Endothelial cell (in vitro differentiated cells): ENCODE data around the gene NSMF. TPM values are rescaled to one million over a fixed set of nuclear protein-coding genes. Genes with fewer than 3 reads are reported as not detected.

Source experiments
- DNase-seq: peaks from one replicate; pipeline ENCODE4 v3.0.0; 2021; ENCODE audit warnings: low spot score
- H3K27ac Mint-ChIP-seq: one replicate; pipeline ENCODE4 v1.8.0; 2021; ENCODE audit warnings: mixed read lengths, inconsistent platforms; ENCODE audit not compliant: unreplicated experiment
- H3K27me3 Mint-ChIP-seq: one replicate; pipeline ENCODE4 v1.8.0; 2021; ENCODE audit warnings: mild to moderate bottlenecking, moderate library complexity, mixed read lengths, inconsistent platforms; ENCODE audit not compliant: unreplicated experiment
- H3K36me3 Mint-ChIP-seq: one replicate; pipeline ENCODE4 v1.8.0; 2021; ENCODE audit warnings: mild to moderate bottlenecking, low read depth, mixed read lengths, inconsistent platforms; ENCODE audit not compliant: unreplicated experiment
- H3K4me1 Mint-ChIP-seq: one replicate; pipeline ENCODE4 v1.8.0; 2021; ENCODE audit warnings: mild to moderate bottlenecking, mixed read lengths, inconsistent platforms; ENCODE audit not compliant: unreplicated experiment
- H3K4me3 Mint-ChIP-seq: one replicate; pipeline ENCODE4 v1.8.0; 2021; ENCODE audit warnings: mild to moderate bottlenecking, mixed read lengths, inconsistent platforms; ENCODE audit not compliant: unreplicated experiment
- H3K9me3 Mint-ChIP-seq: one replicate; pipeline ENCODE4 v1.8.0; 2021; ENCODE audit warnings: mixed read lengths, inconsistent platforms; ENCODE audit not compliant: unreplicated experiment
- total RNA-seq: library from RNA; stranded (reverse); fragmentation: NEBNext Ultra II Directional; extraction: Animal tissue kit (Norgen Biotek cat#: 25700); gene quantifications from one replicate; pipeline ENCODE4 v1.2.1, GENCODE V29; 2021; ENCODE audit not compliant: unreplicated experiment
- TF ChIP-seq, protein P1 (sequence below): fragments of 200-600 bp; sonication (generic); IDR thresholded peaks from one replicate; pipeline ENCODE4 v1.5.0; 2021; ENCODE audit warnings: antibody characterized with exemption; ENCODE audit not compliant: unreplicated experiment

NSMF gene
- total RNA-seq, 1 donor from 2014 or later, result 43.0 TPM

DNA sequence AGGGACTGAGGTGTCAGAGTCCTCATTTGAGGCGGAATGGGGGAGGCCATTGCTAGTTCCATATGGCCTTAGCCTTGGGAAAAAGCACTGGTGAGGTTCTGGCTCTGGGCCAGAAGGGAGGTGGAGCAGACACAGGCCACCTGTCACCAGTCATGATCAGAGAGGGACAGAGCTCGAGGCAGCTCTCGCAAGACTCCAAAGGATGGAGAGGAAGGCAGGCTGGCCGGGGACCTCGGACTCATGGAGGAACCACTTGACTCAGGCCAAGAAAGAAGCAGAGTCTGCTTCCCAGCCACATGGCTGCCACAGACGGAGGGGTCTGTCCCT lies 29.2 kb upstream of the NSMF start:
- Mint-ChIP-seq H3K27ac (no peak overlapping the region), H3K36me3 (peaks cover 5% of the 10 kb centered on the region), H3K9me3 (no peaks in the 10 kb centered on the region), H3K4me3 (no peak overlapping the region), H3K4me1 (no peaks in the 10 kb centered on the region), H3K27me3 (peaks cover 5% of the 10 kb centered on the region)
- DNase-seq, result no peak
- TF ChIP-seq, protein P1, sequence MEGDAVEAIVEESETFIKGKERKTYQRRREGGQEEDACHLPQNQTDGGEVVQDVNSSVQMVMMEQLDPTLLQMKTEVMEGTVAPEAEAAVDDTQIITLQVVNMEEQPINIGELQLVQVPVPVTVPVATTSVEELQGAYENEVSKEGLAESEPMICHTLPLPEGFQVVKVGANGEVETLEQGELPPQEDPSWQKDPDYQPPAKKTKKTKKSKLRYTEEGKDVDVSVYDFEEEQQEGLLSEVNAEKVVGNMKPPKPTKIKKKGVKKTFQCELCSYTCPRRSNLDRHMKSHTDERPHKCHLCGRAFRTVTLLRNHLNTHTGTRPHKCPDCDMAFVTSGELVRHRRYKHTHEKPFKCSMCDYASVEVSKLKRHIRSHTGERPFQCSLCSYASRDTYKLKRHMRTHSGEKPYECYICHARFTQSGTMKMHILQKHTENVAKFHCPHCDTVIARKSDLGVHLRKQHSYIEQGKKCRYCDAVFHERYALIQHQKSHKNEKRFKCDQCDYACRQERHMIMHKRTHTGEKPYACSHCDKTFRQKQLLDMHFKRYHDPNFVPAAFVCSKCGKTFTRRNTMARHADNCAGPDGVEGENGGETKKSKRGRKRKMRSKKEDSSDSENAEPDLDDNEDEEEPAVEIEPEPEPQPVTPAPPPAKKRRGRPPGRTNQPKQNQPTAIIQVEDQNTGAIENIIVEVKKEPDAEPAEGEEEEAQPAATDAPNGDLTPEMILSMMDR, result no peak

DNA sequence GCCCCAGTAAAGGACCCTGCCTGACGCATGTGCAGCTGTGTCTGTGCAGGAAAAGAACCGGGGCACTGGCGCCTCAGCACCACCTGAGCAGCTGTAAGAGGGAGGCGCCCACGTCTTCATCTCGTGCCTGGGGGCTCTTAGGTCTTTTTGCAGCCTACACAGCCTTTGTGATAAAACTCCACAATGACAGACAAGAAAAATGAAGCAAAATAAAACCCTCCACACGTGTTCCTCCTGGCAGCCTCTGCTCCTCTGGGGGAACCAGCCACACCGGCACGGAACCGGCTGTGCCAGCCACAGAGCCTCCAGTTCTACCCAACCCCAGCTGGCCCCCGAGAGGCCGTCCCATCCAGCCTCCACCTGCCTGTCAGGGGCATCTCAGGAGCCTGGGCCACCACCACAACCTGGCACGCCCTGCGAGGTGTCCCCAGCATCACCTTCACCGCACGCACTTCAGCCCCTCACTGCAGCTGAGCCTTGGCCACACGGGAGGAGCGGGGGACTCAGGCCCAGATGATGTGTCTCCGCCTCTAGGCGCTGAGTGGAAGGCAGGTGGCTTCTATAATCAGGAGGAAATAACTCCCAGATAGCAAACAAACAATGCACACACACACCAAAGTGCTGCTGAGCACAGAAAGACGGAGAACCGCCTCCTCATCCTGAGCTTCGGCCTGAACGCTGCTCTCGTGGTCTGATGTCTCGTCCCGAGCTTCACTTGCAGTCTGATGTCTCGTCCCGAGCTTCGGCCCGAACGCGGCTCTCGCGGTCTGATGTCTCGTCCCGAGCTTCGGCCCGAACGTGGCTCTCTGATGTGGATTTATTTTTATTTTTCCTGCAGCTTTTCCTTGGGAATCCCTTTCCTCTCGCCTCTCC lies 28.6 kb upstream of the NSMF start:
- Mint-ChIP-seq H3K9me3 (no peaks in the 10 kb centered on the region), H3K36me3 (peaks cover 5% of the 10 kb centered on the region), H3K4me1 (no peaks in the 10 kb centered on the region), H3K27ac (no peak overlapping the region), H3K27me3 (peaks cover 5% of the 10 kb centered on the region), H3K4me3 (no peak overlapping the region)
- TF ChIP-seq, protein P1, result no peak
- DNase-seq, result no peak

DNA sequence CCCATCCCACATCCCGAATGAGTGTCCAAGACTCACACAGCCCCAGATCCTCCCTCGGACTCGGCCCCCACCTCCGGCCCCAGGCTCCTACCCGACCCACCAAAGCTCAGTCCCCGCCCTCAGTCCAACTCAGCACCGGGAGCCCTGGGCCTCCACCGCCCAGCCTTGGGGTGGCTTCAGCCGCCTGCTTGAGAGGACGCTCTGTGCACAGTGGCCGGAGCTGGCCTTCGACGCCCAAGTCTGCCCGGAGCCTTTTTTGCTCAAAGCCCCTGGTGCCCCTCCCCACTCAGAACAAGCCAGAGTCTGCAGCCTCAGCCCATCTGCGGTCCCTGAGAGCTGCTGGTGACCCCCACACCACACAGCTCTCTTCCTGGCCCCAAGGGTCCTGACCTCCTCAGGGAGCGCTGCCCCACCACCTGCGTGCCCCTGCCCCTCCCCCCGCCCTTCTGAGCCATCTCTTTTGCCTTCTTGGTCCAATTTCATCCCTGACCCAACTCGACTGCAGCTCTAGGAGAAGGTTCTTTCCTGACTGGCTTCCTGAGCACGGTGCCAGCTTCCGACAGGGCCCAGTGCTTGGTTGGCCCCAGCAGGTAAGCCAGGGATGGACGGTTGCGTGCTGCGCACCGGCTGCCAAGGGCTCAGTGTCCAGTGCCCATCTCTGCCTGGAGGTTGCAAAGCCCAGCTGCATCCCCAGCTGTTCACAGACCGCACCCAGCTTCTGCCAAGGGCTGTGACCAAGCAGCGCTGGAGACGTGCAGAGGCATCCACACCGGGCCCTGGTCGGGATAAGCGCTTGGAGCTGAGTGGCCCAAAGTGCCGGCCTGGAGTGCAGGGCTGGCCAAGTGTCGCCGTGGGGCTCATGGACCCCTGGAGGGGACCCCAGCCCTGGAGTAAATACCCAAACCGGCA lies 27.7 kb upstream of the NSMF start:
- H3K27ac Mint-ChIP-seq, result no peak overlapping the region
- peaks cover 5% of the 10 kb centered on the region for H3K36me3 Mint-ChIP-seq
- no peaks in the 10 kb centered on the region for H3K4me1 Mint-ChIP-seq
- H3K27me3 Mint-ChIP-seq, result peaks cover 5% of the 10 kb centered on the region
- H3K9me3 Mint-ChIP-seq, result no peaks in the 10 kb centered on the region
- H3K4me3 Mint-ChIP-seq, result no peak overlapping the region
- TF ChIP-seq, protein P1, result no peak
- no peak for DNase-seq

DNA sequence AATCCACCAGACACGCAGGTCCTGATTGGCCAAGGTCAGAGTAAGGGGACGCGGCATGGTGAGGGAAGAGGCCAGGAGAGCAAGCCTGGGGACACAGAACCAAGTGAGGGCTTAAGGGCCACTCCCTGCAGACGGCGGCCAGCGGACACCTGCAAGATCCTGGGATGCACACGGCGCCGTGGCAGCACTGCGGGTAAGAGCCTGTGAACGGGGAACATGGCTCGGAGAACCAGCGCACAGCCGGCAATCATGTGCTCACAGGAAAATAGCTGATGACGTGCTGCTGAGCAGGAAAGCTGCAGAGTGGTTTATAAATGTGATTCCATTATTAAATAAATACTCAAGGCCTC lies 27.0 kb upstream of the NSMF start:
- TF ChIP-seq, protein P1, result no peak
- Mint-ChIP-seq H3K9me3 (no peaks in the 10 kb centered on the region), H3K27ac (no peak overlapping the region), H3K36me3 (peaks cover 2% of the 10 kb centered on the region), H3K4me1 (no peaks in the 10 kb centered on the region), H3K27me3 (peaks cover 3% of the 10 kb centered on the region), H3K4me3 (no peak overlapping the region)
- DNase-seq, result no peak
